Central memory CD8-positive, alpha-beta T cell (primary cell): Measurements from ENCODE around the gene ISG15.

Experiments used
- ATAC-seq: fragments of 150-1000 bp; cut with Tn5 transposase; replicated peaks from 2 replicates; pipeline ENCODE4 v1.10.0; 2022; ENCODE audit warnings: mild to moderate bottlenecking, moderate FRiP score, moderate number of reproducible peaks; ENCODE audit not compliant: poor library complexity, severe bottlenecking; ENCODE audit errors: extremely low read depth
- DNase-seq, 2 donors: peaks; one replicate each; pipeline ENCODE4 v3.0.0; 2021; ENCODE audit warnings: low spot score in 2 of 2
- H3K27ac Mint-ChIP-seq: one replicate; pipeline ENCODE4 v1.8.0; 2022; ENCODE audit warnings: low read depth, mild to moderate bottlenecking, moderate library complexity, mixed read lengths
- H3K27me3 Mint-ChIP-seq: one replicate; pipeline ENCODE4 v1.8.0; 2022; ENCODE audit warnings: mixed read lengths
- H3K36me3 Mint-ChIP-seq: one replicate; pipeline ENCODE4 v1.8.0; 2022; ENCODE audit warnings: mild to moderate bottlenecking, moderate library complexity, mixed read lengths; ENCODE audit not compliant: insufficient read depth
- H3K4me1 Mint-ChIP-seq: one replicate; pipeline ENCODE4 v1.8.0; 2022; ENCODE audit warnings: mixed read lengths
- H3K4me3 Mint-ChIP-seq: one replicate; pipeline ENCODE4 v1.8.0; 2022; ENCODE audit warnings: mild to moderate bottlenecking, moderate library complexity, mixed read lengths
- H3K9me3 Mint-ChIP-seq: one replicate; pipeline ENCODE4 v1.8.0; 2022; ENCODE audit warnings: mixed read lengths

ISG15 gene

GRCh38 chr1:1035291-1035943, 22.1 kb downstream of the ISG15 start:
- no peak overlapping the region for H3K4me3 Mint-ChIP-seq
- H3K9me3 Mint-ChIP-seq: no peaks in the 10 kb centered on the region
- DNase-seq: no peak
- no peak for ATAC-seq
- peaks cover 2% of the 10 kb centered on the region for H3K36me3 Mint-ChIP-seq
- no peak overlapping the region for H3K27ac Mint-ChIP-seq
- peaks cover 47% of the 10 kb centered on the region for H3K27me3 Mint-ChIP-seq
- H3K4me1 Mint-ChIP-seq: peaks cover 24% of the 10 kb centered on the region

DNA sequence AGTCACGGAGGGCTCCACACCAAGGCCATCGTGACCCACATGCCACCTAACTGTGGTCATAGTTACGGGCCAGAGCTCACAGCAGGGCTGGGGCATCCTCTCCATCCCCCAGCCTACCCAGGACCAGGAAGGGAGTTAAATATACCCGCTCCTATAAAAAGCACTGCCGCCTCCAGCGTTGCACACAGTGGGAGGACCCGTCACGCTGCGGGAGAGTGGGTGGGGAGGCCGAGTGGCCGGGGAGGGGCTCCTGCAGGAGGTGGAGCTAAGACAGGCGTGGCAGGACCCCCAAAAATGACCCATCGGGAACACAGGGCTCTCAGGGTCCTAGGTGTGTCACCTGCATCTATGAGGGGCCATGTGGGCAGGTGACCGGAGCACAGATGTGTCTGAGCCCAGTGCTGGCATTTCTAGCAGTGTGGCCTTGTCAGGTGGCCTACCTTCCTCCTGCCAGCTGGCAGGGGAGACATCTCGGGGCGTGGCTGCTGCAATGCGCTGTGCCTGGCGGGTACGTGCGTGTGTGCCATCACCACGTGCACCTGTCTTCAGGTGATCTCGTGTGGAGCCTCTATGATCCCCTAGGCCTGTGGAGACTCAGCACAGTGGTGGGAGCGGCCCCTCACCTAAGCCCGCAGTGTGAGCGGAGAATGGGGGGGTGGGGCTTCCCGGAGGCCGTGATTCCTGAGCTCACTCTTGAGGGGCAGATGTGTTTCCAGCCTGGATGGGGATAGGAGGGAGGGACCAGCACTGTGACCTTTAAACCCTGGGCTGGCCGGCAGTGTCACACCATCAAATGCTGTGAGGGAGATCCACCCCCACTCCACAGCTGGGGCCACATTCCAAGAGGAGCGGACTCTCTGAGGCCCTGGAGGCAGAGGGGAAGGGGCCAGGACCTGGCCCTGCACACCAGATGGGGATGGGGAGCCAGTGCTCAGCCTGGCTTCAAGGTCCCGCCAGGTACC, 24.4 kb downstream of the ISG15 start:
- peaks cover 16% of the 10 kb centered on the region for H3K4me1 Mint-ChIP-seq
- no peak for ATAC-seq
- DNase-seq: no peak
- H3K4me3 Mint-ChIP-seq: no peak overlapping the region
- H3K9me3 Mint-ChIP-seq: no peaks in the 10 kb centered on the region
- H3K27ac Mint-ChIP-seq: no peak overlapping the region
- H3K27me3 Mint-ChIP-seq: peaks cover 36% of the 10 kb centered on the region
- no peaks in the 10 kb centered on the region for H3K36me3 Mint-ChIP-seq

GRCh38 chr1:1038694-1039093, 25.4 kb downstream of the ISG15 start:
- Mint-ChIP-seq H3K4me3 (peak overlapping the region; percentile 23), H3K27me3 (peaks cover 35% of the 10 kb centered on the region), H3K27ac (no peak overlapping the region), H3K4me1 (peaks cover 16% of the 10 kb centered on the region), H3K36me3 (peaks cover 1% of the 10 kb centered on the region), H3K9me3 (peaks cover 4% of the 10 kb centered on the region)
- no peak for ATAC-seq
- no peak for DNase-seq

DNA sequence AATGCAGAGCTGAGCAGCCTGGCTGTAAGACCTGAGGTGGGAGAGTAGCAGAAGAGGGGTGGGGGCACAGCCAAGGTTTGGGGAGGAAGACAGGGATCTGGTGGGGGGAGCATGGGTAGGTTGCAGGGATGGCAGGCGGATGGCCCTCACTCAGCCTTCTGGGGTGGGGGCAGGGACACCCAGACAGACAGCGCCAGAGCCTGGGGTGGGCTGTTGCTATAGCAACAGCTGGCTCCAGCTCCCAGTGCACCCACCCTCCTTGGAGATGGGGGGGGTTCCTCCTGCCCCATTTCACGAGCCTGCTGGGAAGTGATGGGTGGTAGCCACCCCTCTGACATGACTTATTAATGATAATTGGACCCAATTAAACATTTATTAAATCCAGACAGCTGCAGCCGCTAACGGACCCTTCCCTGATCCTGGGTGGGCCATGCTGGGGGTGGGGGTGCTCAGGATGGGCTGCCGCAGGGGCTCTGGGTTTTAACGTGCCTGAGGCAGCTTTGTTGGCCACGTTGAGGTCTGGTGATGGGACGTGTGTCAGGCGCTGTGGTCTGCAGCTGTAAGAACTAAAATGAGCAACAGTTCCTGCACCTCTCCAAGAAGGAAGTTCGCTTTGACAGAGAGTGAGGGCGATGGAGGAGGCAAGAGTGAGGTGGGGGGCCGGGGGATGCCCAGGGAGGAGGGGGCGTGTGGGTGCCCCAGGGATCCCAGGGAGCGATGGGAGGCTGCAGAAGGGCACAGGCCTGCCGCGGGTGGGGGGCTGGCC, 26.0 kb downstream of the ISG15 start:
- no peak for DNase-seq
- Mint-ChIP-seq H3K27me3 (peaks cover 35% of the 10 kb centered on the region), H3K9me3 (peaks cover 4% of the 10 kb centered on the region), H3K4me1 (peaks cover 16% of the 10 kb centered on the region), H3K4me3 (peak overlapping the region; percentile 65), H3K27ac (peak overlapping the region; percentile 58), H3K36me3 (peaks cover 1% of the 10 kb centered on the region)
- ATAC-seq: no peak

DNA sequence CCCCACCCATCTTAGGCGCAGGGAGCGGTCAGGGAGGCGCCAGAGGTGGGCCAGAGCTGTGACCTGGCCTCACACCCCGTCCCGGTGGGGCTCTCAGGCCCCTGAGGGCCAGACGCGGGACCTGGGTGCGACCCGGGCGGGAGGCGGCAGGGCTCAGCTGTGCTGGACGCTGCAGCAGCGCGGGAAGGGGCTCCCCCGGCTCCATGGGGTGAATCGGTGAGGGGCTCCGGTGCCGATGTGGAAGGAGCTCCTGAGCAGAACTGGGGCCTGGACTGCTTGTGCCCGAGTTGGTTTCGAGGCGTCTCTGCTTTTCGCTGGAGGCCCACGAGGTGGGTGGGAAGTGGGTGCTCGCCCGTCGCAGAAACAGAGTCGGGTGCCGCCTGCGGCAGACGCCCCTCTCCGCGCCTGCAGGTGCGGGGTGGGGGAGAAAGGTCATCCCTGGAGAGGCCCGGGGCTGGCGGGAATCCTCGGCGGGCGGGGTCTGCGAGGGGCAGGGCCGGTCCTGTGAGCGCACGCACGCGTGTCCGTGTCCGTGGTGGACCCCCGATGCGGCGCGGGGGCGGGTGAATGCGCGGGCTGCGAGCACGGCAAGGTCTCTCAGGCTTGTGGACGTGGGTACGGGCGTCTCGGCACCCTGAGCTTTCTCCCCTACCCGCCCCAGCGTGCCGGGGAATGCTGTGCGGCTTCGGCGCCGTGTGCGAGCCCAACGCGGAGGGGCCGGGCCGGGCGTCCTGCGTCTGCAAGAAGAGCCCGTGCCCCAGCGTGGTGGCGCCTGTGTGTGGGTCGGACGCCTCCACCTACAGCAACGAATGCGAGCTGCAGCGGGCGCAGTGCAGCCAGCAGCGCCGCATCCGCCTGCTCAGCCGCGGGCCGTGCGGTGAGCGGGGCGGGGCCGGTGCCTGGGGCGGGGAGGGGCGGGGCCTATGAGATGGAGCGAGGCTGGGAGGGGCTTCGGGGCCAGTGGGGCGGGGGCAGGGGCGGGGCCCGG, 27.0 kb downstream of the ISG15 start:
- Mint-ChIP-seq H3K36me3 (peaks cover 1% of the 10 kb centered on the region), H3K9me3 (peaks cover 4% of the 10 kb centered on the region), H3K4me3 (peak overlapping the region; percentile 65), H3K27ac (peak overlapping the region; percentile 58), H3K27me3 (peaks cover 32% of the 10 kb centered on the region), H3K4me1 (peaks cover 16% of the 10 kb centered on the region)
- peak; percentile 94 for ATAC-seq
- peak; percentile 51 to 63 for DNase-seq

DNA sequence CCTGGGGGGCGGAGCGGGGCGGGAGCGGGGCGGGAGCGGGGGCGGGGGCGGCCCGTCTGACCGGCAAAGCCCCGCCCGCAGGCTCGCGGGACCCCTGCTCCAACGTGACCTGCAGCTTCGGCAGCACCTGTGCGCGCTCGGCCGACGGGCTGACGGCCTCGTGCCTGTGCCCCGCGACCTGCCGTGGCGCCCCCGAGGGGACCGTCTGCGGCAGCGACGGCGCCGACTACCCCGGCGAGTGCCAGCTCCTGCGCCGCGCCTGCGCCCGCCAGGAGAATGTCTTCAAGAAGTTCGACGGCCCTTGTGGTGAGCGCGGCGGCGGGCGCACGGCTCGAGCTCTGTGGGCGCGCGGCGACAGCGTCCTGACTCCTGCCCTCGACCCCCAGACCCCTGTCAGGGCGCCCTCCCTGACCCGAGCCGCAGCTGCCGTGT, 27.8 kb downstream of the ISG15 start:
- Mint-ChIP-seq H3K4me3 (peak overlapping the region; percentile 20), H3K4me1 (peaks cover 16% of the 10 kb centered on the region), H3K36me3 (peaks cover 1% of the 10 kb centered on the region), H3K27me3 (peaks cover 24% of the 10 kb centered on the region), H3K27ac (no peak overlapping the region), H3K9me3 (peaks cover 4% of the 10 kb centered on the region)
- ATAC-seq (no peak), DNase-seq (no peak)

DNA sequence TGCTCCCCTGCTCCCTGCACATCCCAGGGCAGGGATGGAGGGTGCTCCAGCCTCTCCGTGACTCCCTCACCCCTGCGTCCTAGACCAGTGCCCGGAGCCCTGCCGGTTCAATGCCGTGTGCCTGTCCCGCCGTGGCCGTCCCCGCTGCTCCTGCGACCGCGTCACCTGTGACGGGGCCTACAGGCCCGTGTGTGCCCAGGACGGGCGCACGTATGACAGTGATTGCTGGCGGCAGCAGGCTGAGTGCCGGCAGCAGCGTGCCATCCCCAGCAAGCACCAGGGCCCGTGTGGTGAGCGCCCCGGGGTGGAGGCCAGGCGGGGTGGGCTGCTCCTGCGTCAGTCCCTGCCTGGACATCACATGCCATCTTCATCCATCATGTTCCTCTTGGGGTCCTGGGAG, 28.6 kb downstream of the ISG15 start:
- Mint-ChIP-seq H3K27me3 (peaks cover 17% of the 10 kb centered on the region), H3K4me1 (peaks cover 16% of the 10 kb centered on the region), H3K27ac (no peak overlapping the region), H3K4me3 (no peak overlapping the region), H3K36me3 (peaks cover 1% of the 10 kb centered on the region), H3K9me3 (peaks cover 4% of the 10 kb centered on the region)
- no peak for DNase-seq
- no peak for ATAC-seq

- Mint-ChIP-seq H3K27ac (peak overlapping the region; percentile 84), H3K4me1 (peaks cover 16% of the 10 kb centered on the region), H3K36me3 (peaks cover 3% of the 10 kb centered on the region), H3K27me3 (peaks cover 14% of the 10 kb centered on the region), H3K4me3 (peak overlapping the region; percentile 58), H3K9me3 (peaks cover 4% of the 10 kb centered on the region)
- no peak for ATAC-seq
- no peak for DNase-seq
Observed at GRCh38 chr1:1042835-1043234, 29.5 kb downstream of the ISG15 start.

DNA sequence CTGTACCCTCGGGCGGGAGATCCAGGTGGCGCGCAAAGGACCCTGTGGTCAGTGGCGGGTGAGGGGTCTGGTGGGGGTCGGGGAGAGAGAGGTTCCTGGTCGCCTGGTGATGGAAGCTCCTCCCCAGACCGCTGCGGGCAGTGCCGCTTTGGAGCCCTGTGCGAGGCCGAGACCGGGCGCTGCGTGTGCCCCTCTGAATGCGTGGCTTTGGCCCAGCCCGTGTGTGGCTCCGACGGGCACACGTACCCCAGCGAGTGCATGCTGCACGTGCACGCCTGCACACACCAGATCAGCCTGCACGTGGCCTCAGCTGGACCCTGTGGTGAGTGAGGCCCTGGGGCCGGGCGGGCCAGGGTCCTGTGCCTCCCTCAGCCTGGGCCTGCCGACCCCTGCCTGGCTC, 30.1 kb downstream of the ISG15 start:
- Mint-ChIP-seq H3K36me3 (peaks cover 3% of the 10 kb centered on the region), H3K27me3 (peaks cover 8% of the 10 kb centered on the region), H3K9me3 (peaks cover 4% of the 10 kb centered on the region), H3K4me3 (peak overlapping the region; percentile 58), H3K27ac (peak overlapping the region; percentile 84), H3K4me1 (peaks cover 15% of the 10 kb centered on the region)
- ATAC-seq (no peak), DNase-seq (no peak)

- Mint-ChIP-seq H3K27ac (no peak overlapping the region), H3K4me1 (peaks cover 10% of the 10 kb centered on the region), H3K27me3 (peaks cover 3% of the 10 kb centered on the region), H3K4me3 (no peak overlapping the region), H3K9me3 (peaks cover 4% of the 10 kb centered on the region), H3K36me3 (peaks cover 4% of the 10 kb centered on the region)
- ATAC-seq: no peak
- DNase-seq: no peak
Observed at GRCh38 chr1:1043921-1044320, 30.6 kb downstream of the ISG15 start.

- Mint-ChIP-seq H3K36me3 (peaks cover 4% of the 10 kb centered on the region), H3K27ac (peak overlapping the region; percentile 70), H3K4me1 (peaks cover 5% of the 10 kb centered on the region), H3K27me3 (no peaks in the 10 kb centered on the region), H3K9me3 (peaks cover 4% of the 10 kb centered on the region), H3K4me3 (no peak overlapping the region)
- no peak for DNase-seq
- no peak for ATAC-seq
Observed at GRCh38 chr1:1044455-1045078, 31.3 kb downstream of the ISG15 start.
